ENCODE results near the gene DCTN4.
"Not testable (repeated sequence)": the region's sequence is repeated elsewhere in the genome, so short reads cannot be mapped to it uniquely, and the experiment has no call there.

The DCTN4 gene

DNA sequence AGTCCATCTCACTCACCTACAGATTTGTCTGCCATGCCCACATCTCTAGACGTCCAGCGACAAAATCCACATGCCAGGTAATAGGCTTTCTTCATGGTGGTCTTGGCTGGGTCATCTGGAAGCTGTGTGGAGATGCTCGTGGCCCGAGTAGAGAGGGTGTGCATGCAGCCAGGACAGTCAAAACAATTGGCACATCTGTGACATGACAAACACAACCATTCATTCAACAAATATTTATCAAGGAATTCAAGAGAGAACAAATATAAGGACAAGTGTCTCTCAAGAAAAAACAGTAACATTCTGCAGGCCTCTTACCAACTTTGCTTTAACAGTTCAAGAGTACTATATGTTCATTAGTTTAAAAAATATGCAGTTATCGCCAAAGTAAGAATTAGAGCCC is 5.4 kb downstream of the DCTN4 start:
- no peak overlapping the region for H3K4me3 ChIP-seq (ENCODE audit: low read depth, low read length)
- H3K27me3 ChIP-seq, result no peaks in the 10 kb centered on the region
- TF ChIP-seq, protein P1, sequence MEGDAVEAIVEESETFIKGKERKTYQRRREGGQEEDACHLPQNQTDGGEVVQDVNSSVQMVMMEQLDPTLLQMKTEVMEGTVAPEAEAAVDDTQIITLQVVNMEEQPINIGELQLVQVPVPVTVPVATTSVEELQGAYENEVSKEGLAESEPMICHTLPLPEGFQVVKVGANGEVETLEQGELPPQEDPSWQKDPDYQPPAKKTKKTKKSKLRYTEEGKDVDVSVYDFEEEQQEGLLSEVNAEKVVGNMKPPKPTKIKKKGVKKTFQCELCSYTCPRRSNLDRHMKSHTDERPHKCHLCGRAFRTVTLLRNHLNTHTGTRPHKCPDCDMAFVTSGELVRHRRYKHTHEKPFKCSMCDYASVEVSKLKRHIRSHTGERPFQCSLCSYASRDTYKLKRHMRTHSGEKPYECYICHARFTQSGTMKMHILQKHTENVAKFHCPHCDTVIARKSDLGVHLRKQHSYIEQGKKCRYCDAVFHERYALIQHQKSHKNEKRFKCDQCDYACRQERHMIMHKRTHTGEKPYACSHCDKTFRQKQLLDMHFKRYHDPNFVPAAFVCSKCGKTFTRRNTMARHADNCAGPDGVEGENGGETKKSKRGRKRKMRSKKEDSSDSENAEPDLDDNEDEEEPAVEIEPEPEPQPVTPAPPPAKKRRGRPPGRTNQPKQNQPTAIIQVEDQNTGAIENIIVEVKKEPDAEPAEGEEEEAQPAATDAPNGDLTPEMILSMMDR (IDR thresholded peaks at IDR 0.05; ENCODE audit: low read depth, low read length), result no peak
- no peaks in the 10 kb centered on the region; the same call in 1 of the 2 replicates for H3K4me1 ChIP-seq
- DNase-seq, result no peak
- no peaks in the 10 kb centered on the region for H3K9me3 ChIP-seq
- peaks cover 41% of the 10 kb centered on the region for H3K36me3 ChIP-seq

DNA sequence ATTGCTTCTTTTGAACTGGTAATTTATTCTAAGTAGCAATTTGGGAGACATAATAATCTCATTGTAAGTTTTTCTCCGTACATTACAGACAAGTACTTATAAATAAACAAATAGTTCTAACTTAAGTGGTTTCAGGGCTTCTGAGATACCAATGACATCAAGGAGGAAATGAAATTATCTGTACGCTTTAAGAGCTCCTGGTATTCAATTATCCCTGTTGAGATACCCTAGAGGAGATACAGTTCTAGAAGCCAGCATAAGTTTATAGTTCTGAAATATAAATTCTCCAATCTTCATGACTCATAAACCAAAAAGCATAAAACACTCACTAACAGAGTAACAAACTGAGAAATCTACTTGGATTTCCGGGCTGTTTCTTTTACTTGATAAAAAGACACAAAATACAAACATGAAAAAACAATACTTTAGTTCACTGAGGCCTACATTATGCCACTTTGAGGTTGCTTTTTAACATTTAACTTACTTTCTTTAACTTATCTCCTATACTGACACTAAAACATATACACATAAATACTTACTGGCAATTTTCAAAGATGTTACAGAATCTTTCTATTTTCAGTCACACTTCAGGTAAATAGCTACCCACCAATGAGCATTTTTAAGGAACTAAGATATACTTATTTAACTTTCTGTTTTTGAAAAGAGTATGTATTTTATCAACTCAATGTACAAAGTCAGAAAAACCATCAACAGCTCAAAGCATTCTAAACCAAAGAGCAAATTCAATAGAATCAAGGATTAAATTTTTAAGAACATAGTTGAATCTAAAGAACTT is 7.5 kb downstream of the DCTN4 start:
- DNase-seq, result no peak
- Histone ChIP-seq H3K4me3 (ENCODE audit: low read depth, low read length) (no peak overlapping the region), H3K4me1 (no peaks in the 10 kb centered on the region; the same call in 1 of the 2 replicates), H3K27me3 (no peaks in the 10 kb centered on the region), H3K9me3 (no peaks in the 10 kb centered on the region), H3K36me3 (peaks cover 41% of the 10 kb centered on the region)
- TF ChIP-seq, protein P1 (IDR thresholded peaks at IDR 0.05; ENCODE audit: low read depth, low read length), result no peak

DNA sequence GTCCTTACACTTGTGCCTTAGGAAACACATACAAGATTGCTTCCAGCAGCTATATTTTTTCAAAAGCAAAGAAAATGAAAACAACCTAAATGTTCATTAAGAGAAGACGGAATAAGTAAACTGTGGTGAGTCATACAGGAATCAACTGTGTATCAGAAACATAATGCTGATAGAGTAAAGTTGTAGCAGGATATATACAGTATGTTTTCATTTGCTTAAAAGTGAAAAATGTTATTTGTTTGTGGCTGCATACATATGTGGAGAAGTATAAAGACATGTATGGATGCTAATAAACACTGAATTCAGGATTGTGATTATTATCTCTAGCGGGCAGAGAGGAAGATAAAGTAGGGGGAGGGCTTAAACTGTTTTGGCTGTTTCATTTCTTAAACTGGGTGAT is 8.3 kb downstream of the DCTN4 start:
- Histone ChIP-seq H3K4me3 (ENCODE audit: low read depth, low read length) (no peak overlapping the region), H3K4me1 (no peaks in the 10 kb centered on the region; the same call in 1 of the 2 replicates), H3K9me3 (no peaks in the 10 kb centered on the region), H3K36me3 (peaks cover 38% of the 10 kb centered on the region), H3K27me3 (no peaks in the 10 kb centered on the region)
- no peak for DNase-seq
- TF ChIP-seq, protein P1 (IDR thresholded peaks at IDR 0.05; ENCODE audit: low read depth, low read length), result no peak

DNA sequence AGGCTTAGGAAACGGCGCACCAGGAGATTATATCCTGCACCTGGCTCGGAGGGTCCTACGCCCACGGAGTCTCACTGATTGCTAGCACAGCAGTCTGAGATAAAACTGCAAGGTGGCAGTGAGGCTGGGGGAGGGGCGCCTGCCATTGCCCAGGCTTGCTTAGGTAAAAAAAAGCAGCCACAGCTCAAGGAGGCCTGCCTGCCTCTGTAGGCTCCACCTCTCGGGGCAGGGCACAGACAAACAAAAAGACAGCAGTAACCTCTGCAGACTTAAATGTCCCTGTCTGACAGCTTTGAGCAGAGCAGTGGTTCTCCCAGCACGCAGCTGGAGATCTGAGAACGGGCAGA is 15.7 kb downstream of the DCTN4 start:
- H3K27me3 ChIP-seq; DNase-seq; H3K4me3 ChIP-seq (ENCODE audit: low read depth, low read length); H3K9me3 ChIP-seq; H3K4me1 ChIP-seq: not testable (repeated sequence)
- peaks cover 23% of the 10 kb centered on the region for H3K36me3 ChIP-seq

DNA sequence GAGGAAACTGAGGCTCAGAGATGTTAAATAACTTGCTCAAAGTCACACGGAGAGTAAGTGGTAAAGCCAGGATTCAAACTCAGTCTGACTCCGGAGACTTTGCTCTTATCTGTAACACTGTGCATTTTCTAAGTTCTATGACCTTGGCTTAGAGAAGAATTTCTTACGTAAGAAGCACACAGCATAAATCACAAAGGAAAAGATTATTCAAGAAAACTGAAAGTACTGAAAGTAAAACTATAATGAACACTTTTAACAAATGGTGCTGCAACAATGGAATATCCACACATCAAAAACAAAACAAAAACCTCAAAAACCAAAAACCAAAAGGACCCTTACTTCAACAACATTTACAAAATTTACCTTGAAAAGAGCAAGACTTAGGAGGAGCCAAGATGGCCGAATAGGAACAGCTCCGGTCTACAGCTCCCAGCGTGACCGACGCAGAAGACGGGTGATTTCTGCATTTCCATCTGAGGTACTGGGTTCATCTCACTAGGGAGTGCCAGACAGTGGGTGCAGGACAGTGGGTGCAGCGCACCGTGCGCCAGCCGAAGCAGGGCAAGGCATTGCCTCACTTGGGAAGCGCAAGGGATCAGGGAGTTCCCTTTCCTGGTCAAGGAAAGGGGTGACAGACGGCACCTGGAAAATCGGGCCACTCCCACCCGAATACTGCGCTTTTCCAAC is 16.2 kb downstream of the DCTN4 start:
- H3K4me3 ChIP-seq (ENCODE audit: low read depth, low read length); H3K9me3 ChIP-seq; H3K4me1 ChIP-seq; H3K27me3 ChIP-seq; DNase-seq: not testable (repeated sequence)
- peaks cover 23% of the 10 kb centered on the region for H3K36me3 ChIP-seq

DNA sequence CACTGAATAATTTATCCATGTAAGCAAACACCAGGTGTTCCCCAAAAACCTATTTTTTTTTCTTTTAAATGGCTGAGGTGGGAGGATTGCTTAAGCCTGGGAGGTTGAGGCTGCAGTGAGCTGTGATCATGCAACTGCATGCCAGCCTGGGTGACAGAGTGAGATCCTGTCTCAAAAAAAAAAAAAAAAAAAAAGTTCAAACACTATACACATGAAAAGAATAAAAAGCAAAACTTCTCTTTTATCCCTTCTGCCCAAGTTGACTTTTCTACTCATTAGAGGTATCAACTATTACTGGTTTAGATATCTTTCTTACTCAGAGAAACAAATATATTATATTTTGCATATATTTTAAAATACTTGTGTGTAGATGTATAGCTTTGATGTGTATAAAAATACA is 17.8 kb downstream of the DCTN4 start:
- H3K4me1 ChIP-seq, result no peaks in the 10 kb centered on the region
- peaks cover 36% of the 10 kb centered on the region for H3K36me3 ChIP-seq
- no peak for DNase-seq
- no peaks in the 10 kb centered on the region for H3K9me3 ChIP-seq
- TF ChIP-seq, protein P1 (IDR thresholded peaks at IDR 0.05; ENCODE audit: low read depth, low read length), result no peak
- H3K27me3 ChIP-seq, result no peaks in the 10 kb centered on the region
- no peak overlapping the region for H3K4me3 ChIP-seq (ENCODE audit: low read depth, low read length)

DNA sequence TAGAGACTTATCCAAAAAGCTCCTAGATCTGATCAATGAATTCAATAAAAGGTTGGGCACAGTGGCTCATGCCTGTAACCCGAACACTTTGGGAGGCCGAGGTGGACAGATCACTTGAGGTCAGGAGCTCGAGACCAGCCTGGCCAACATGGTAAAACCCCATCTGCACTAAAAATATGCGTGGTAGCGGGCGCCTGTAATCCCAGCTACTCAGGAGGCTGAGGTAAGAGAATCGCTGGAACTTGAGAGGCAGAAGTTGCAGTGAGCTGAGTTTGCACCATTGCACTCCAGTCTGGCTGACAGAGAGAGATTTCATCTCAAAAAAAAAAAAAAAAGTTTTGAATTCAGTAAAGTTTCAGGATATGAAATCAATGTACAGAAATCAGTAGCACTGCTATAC is 20.0 kb downstream of the DCTN4 start:
- no peak for DNase-seq
- Histone ChIP-seq H3K4me3 (ENCODE audit: low read depth, low read length) (no peak overlapping the region), H3K36me3 (peaks cover 47% of the 10 kb centered on the region), H3K4me1 (peaks cover 8% of the 10 kb centered on the region), H3K27me3 (no peaks in the 10 kb centered on the region), H3K9me3 (no peaks in the 10 kb centered on the region)
- TF ChIP-seq, protein P1 (IDR thresholded peaks at IDR 0.05; ENCODE audit: low read depth, low read length), result no peak

All from BE2C (cell line).